GM12892 (cell line): ENCODE data around the gene TXNRD1.
"Not testable (repeated sequence)": the region's sequence is repeated elsewhere in the genome, so short reads cannot be mapped to it uniquely, and the experiment has no call there.

Source experiments
- POLR2A ChIP-seq: IDR thresholded peaks from 2 replicates; pipeline ENCODE4 v1.6.1; 2011; ENCODE audit warnings: low read depth, low read length, control low read depth
- POLR2AphosphoS5 ChIP-seq: IDR thresholded peaks from 2 replicates; pipeline ENCODE4 v1.6.1; 2011; ENCODE audit warnings: low read depth, low read length, control low read depth
- TAF1 ChIP-seq: IDR thresholded peaks from 2 replicates; pipeline ENCODE4 v1.6.1; 2011; ENCODE audit warnings: low read depth, mild to moderate bottlenecking, control low read depth, low read length, borderline replicate concordance

DNA sequence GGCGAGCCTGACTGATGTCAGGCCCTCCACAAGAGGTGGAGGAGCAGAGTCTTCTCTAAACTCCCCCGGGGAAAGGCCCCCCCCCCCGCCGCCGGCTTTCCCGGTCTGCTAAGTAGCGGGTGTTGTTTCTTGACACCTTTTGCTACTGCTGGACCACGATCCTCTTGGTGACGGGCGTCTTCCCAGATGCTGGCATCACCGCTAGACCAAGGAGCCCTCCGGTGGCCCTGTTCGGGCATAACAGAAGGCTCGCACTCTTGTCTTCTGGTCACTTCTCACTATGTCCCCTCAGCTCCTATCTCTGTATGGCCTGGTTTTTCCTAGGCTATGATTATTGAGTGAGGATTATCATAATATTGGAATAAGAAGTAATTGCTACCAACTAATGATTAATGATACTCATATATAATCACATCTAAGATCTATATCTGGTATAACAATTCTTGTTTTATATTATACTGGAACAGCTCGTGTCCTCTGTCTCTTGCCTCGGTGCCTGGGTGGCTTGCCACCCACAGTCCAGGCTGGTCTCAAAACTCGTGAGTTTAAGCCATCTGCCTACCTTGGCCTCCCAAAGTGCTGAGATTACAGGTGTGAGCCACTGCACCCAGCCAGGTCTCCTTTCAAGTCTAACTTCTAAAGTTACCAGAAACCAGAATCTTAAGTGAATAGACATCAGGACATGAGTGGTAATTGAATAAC, 78.7 kb downstream of the TXNRD1 start:
- TF ChIP-seq POLR2A, POLR2AphosphoS5, TAF1: not testable (repeated sequence)
